RWPE1 (cell line): Measurements from ENCODE around the gene KCNJ10.

Experiments
- CTCF ChIA-PET: fragments of 350-600 bp; sonication (Branson Sonifier 250); formaldehyde crosslinking; extraction: SDS; loops from one replicate; lab custom pipeline; 2021; lab: Yijun Ruan, JAX
- POLR2A ChIA-PET: fragments of 400-600 bp; formaldehyde crosslinking; extraction: SDS; loops from one replicate; lab custom pipeline; 2020; ENCODE audit warnings: antibody characterized with exemption; ENCODE audit not compliant: low non-redundant PET; lab: Yijun Ruan, JAX
- DNase-seq: peaks from one replicate; pipeline ENCODE4 v3.0.0; 2012; ENCODE audit warnings: low spot score
- H3K27ac ChIP-seq: fragments of 450-650 bp; 2 replicates; pipeline ENCODE4 v1.5.1; 2017
- CTCF ChIP-seq: fragments of 450-650 bp; conservative IDR thresholded peaks from 2 replicates; pipeline ENCODE4 v1.5.1; 2017; ENCODE audit warnings: low read depth, mild to moderate bottlenecking

KCNJ10 gene

DNA sequence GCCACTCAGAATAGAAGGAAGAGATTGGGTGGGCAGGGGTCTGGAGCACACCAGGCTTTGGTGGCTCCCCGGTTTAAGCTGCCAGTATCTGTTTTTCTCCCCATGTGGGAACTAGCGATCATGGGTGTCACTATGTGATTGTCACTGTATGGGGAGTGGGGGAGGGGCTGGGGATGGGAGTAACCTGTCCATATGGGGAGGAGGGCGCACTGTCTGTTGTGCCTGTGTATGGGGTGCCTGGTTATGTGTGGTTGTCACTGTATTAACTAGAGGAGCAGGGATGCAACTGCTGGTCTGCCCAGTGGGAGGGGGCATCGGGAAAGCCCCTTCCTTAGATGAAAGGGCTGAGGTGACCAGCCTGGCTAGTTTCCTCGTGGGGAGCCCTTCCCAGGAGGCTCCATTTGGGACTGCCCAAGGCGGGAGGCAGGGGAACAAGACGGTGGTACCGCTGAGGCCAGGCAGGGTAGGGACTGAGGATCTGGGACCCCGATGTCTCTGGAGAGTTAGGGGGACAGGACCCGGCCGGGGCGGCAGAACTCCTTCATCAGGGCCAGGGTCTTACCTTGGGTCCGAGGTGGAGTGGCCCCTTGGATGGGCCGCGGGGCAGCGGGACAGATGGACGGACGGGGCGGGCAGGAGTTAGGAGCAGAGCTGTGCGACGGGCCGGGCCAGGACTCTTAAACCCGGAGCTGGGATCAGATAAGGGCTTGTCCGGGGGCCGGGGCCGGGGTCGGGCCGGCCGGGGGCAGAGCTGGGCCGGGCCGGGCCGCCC is at the start of gene KCNJ10:
TSS of gene KCNJ10 (minus strand) at position 701 of the 772 bp plus-strand sequence. CDS start 27,628 bp downstream, outside the sequence.
- CTCF ChIA-PET, result interaction anchor here (0.7 to 1.0 kb wide), 2 partner anchors 9 to 26 kb away, joined by 4 to 6 read pairs; no protein-coding TSS in a partner anchor
- no peak for DNase-seq
- H3K27ac ChIP-seq, result no peak within 1 kb of the TSS
- POLR2A ChIA-PET, result no interaction called here
- TF ChIP-seq CTCF, result no peak

DNA sequence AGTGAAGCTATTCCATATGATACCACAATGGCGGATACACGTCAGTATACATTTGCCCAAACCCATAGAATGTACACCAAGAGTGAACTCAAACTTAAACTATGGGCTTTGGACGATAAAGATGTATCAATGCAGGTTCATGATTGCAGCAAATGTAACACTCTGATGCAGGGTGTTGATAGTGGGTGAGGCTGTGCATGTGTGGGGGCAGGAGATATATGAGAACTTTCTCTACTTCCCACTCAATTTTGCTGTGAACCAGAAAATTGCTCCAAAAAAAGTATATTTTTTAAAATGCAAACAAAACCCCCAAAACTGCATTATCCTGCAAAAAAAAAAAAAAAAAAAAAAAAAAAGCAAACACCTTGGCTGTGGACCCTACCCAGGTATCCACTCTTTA is 49.0 kb upstream of the KCNJ10 start:
- no peak overlapping the region for H3K27ac ChIP-seq
- ChIA-PET CTCF (no interaction called here), POLR2A (no interaction called here)
- no peak for TF ChIP-seq CTCF
- DNase-seq, result no peak

DNA sequence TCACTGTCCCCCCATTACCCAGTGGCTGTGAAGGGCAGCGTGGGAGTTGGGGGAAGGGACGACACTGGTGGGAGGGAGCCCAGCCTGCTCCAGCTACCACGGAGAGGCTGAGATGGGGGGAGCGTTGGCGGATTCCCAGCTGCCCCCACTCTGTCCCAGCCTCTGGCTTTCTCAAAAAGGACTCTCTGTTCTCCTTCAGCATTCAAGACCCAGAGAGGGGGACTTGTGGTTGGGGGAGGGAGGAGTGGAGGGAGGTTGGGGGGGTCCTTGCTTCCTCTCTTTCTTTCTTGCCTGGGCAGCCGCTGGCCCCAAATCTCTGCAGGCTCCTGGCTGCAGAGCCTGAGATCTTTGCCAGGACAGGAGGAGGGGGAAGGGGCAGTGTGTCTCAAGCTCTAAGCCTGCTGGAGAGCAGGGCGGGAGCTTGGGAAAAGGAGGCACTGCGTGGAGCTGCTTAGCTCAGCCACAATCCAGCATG is 47.8 kb upstream of the KCNJ10 start:
- ChIA-PET POLR2A (no interaction called here), CTCF (interaction anchor here (0.5 to 1.5 kb wide), 4 partner anchors 17 to 137 kb away, joined by 3 to 4 read pairs (median 3); no protein-coding TSS in a partner anchor)

DNA sequence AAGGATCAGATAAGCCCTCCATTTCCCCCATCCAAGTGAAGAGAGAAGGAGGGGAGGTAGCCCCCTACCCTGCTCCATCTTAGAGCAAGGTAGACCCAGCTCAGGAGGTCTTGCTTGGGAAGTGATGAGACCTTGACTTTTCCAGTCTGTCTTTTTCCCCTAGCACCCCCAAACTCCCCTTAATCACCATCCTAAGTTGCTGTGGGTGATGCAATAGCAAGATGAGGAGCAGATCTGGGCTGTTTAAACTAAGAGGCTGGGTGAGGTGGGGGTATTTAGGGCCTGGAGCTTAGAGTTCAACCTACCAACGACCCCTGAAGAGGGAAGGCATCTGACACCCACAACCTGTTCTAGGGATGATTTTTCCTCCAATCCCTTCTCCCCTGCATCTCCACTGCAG is 47.3 kb upstream of the KCNJ10 start:
- no peak overlapping the region for H3K27ac ChIP-seq
- no peak for DNase-seq
- no peak for TF ChIP-seq CTCF
- CTCF ChIA-PET, result interaction anchor here (0.5 to 1.5 kb wide), 4 partner anchors 16 to 487 kb away, joined by 3 to 4 read pairs (median 3); no protein-coding TSS in a partner anchor
- POLR2A ChIA-PET, result no interaction called here

More for the DNA sequence above, 47.8 kb upstream of the KCNJ10 start:
- TF ChIP-seq CTCF, result no peak
- H3K27ac ChIP-seq, result no peak overlapping the region
- no peak for DNase-seq

DNA sequence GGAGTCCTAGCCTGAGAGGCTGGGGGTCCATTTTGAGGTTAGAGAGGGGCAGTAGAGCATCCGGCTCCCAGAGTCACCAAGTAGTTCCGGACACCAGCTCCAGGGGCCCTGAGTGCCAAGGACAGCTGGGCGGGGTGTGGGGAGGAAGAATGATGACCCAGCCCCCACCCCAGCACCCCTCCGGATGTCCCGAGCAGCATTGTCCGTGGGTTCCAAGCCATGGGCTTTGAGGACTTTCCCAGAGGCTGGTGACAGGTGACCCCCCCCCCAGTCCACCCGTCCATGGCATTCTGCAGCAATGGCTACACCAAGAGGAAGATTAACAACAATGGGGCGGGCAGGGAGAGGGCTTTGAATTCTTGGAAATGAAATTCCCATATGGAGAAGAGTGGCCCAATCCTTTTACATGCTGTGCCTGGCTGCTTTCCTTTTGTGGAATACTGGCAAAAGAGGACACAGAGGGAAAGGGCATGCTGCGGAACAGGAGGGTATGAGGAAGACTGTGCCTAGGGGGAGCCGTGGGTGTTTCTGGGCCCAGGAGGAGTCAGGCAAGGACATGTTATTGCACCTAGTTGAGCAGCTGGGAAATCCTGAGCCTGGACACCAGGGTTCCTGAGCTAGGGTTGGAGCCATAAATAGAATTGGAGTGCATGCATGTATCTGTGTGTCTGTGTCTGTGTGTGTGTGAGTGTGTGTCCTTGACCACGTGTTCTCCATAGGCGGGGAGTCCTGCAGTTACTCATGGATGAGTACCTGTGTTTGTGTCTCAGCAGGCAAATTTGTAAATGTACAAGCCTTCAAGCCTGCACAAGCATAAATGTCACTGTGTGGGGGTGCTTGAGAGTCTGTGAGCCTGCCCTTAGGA is 46.6 kb upstream of the KCNJ10 start:
- POLR2A ChIA-PET, result no interaction called here
- CTCF ChIA-PET, result interaction anchor here (0.7 to 1.5 kb wide), 3 partner anchors 15 to 486 kb away, joined by 3 to 4 read pairs (median 3); no protein-coding TSS in a partner anchor

More for the DNA sequence above, 46.6 kb upstream of the KCNJ10 start:
- H3K27ac ChIP-seq, result no peak overlapping the region
- no peak for TF ChIP-seq CTCF
- DNase-seq, result peak; percentile 56
